ENCODE results near the gene B4GALT5.
A peak's percentile ranks its signal among the peaks of the same experiment; 100 is the strongest.

B4GALT5 gene

DNA sequence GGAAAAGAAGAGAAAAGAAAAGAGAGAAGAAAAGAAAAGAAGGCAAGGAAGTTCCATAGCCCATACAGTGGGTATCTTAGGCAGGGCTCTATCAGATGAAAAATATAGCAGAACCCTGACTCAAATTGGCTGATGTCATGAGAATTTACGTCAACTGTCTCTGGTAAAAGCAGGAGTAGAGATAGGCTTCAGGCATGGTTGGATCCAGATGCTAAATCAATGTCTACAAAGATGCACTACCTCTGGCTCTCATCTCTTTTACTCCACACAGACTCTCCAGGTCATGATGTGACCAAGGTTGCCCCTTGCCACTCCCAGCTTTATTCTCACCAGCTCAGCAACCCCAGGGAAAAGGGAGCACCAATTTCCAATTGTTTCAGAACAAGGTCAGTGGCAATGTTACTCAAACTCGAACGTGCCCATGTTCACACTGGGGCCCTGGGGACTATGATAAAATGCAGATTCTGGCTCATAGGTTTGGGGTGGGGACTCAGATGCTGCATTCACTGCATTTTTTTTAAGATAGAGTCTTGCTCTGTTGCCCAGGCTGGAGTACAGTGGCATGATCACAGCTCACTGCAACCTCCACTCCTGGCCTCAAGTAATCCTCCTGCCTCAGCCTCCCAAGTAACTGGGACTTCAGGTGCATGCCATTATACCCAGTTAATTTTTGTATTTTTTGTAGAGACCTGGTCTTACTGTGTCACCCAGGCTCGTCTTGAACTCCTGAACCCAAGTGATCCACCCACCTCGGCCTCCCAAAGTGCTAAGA, 112.3 kb downstream of the B4GALT5 start:
- in situ Hi-C loops (cut with MboI; ENCODE audit: low sequenced_read_pairs, unreplicated experiment), result no loop called here
- TF ChIP-seq, protein P1, sequence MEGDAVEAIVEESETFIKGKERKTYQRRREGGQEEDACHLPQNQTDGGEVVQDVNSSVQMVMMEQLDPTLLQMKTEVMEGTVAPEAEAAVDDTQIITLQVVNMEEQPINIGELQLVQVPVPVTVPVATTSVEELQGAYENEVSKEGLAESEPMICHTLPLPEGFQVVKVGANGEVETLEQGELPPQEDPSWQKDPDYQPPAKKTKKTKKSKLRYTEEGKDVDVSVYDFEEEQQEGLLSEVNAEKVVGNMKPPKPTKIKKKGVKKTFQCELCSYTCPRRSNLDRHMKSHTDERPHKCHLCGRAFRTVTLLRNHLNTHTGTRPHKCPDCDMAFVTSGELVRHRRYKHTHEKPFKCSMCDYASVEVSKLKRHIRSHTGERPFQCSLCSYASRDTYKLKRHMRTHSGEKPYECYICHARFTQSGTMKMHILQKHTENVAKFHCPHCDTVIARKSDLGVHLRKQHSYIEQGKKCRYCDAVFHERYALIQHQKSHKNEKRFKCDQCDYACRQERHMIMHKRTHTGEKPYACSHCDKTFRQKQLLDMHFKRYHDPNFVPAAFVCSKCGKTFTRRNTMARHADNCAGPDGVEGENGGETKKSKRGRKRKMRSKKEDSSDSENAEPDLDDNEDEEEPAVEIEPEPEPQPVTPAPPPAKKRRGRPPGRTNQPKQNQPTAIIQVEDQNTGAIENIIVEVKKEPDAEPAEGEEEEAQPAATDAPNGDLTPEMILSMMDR (IDR thresholded peaks at IDR 0.05; ENCODE audit: borderline replicate concordance, control extremely low read depth, extremely low read depth, insufficient read depth, missing control alignments), result no peak

DNA sequence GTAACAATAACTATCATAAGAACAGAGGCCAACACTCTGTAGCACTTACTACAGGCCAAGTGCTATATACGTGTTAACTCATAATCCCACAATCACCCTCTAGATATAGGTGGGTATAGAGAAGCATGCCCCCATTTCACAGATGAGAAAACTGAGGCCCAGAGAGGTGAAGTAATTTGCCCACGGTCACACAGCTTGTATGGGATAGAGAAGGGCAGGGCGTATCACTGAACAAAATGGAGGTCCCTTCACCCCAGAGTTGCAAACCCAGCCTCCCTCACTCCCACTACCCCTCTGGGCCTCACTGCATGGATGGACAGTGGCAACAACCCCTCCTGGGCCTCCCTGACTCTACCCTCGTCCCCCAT, 113.9 kb downstream of the B4GALT5 start:
- TF ChIP-seq, protein P1 (IDR thresholded peaks at IDR 0.05; ENCODE audit: borderline replicate concordance, control extremely low read depth, extremely low read depth, insufficient read depth, missing control alignments), result no peak
- no peak for DNase-seq (ENCODE audit: low spot score)
- in situ Hi-C loops (cut with MboI; ENCODE audit: low sequenced_read_pairs, unreplicated experiment), result no loop called here

More for the DNA sequence above, 112.3 kb downstream of the B4GALT5 start:
- no peak for DNase-seq (ENCODE audit: low spot score)

DNA sequence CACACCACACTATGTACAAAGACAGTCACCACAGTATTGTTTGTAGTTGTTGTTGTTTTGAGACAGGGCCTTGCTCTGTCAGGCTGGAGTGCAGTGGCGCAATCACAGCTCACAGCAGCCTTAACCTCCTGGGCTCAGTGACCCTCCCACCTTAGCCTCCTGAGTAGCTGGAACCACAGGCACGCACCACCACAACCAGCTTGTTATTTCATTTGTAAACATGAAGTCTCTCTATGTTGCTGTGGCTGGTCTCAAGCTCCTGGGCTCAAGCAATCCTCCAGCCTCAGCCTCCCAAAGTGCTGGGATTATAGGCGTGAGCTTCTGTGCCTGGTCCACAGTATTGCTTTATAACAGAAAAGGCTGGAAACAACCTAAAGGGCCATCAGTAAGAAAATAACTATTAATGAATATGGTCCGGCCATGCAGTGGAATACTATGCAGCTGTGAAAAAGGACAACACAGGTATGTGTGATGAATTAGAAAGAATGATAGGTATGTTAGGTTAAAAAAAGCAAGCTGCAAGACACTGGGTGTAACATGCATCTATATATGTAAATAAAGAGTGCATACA, 115.8 kb downstream of the B4GALT5 start:
- in situ Hi-C loops (cut with MboI; ENCODE audit: low sequenced_read_pairs, unreplicated experiment), result no loop called here
- no peak for DNase-seq (ENCODE audit: low spot score)

DNA sequence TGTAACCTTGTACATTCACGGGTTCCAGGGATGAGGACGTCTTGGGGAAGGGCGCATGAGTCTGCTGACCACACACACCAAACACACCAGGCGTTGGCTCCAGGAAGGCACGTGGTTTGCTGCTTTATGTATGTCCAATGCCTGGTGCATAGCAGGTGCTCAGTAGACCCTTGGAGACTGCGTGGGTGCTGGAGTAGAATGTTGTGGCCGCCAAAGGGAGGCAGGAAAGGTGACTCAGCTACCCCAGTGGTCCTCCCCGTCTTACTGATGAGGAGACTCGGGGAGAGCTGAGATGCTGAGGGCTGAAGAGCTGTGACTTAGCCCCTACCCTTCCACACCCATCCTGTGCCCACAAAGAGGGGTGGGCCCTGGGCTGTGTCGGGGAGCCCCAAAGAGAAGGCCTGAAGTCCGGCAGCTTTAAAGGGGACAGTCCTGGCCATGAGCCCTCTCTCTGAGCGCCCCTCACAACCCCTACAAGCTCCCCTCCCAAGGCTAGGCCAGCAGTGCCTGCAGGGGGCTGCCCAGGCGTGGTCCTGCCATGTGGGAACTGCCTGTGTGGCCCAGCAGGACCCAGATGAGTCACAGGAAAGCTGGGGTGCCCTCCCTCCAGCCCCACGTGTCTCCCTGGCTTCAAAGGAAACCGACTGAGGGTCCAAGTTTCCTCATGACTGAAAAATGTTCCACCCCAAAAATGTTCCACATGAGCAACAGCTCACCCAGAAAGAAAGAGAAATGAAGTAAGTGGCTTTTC, 117.7 kb downstream of the B4GALT5 start:
- TF ChIP-seq, protein P1 (IDR thresholded peaks at IDR 0.05; ENCODE audit: borderline replicate concordance, control extremely low read depth, extremely low read depth, insufficient read depth, missing control alignments), result no peak
- peak; percentile 46 for DNase-seq (ENCODE audit: low spot score)
- in situ Hi-C loops (cut with MboI; ENCODE audit: low sequenced_read_pairs, unreplicated experiment), result no loop called here

More for the DNA sequence above, 115.8 kb downstream of the B4GALT5 start:
- TF ChIP-seq, protein P1 (IDR thresholded peaks at IDR 0.05; ENCODE audit: borderline replicate concordance, control extremely low read depth, extremely low read depth, insufficient read depth, missing control alignments), result no peak

DNA sequence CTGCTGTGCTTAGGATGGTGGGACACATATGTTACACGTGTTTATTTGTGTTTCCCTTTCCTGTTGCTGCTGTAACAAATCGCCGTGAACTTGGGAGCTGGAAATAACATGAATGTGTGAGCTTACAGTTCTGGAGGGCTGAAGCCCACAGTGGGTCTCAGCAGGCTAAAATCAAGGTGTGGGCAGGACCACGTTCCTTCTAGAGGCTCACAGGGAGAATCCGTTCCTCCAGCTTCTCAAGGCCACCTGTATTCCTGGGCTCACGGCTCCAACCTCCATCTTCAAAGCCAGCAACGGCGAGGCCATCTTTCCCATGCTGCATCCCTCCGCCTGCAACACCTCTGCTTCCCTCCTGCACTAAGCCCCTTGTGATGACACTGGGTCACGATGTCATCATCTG, 118.3 kb downstream of the B4GALT5 start:
- no peak for DNase-seq (ENCODE audit: low spot score)
- TF ChIP-seq, protein P1 (IDR thresholded peaks at IDR 0.05; ENCODE audit: borderline replicate concordance, control extremely low read depth, extremely low read depth, insufficient read depth, missing control alignments), result no peak
- in situ Hi-C loops (cut with MboI; ENCODE audit: low sequenced_read_pairs, unreplicated experiment), result no loop called here

DNA sequence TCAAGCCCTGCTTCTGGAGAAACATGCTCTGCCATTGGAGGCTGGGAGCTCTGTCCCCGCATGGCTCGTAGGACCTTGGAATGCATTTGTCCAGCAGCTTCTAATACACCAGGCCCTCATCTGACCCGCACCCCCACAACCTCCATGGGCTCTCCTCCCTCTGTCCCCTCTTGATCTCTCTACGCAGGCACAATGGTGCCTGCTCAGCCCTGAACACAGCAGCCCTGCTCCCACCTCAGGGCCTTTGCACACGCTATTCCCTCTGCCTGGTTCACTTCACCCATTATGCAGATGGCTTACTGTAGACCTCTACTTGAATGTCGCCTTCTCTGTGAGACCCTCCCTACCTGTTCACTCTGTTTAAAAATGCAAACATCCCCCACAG, 118.8 kb downstream of the B4GALT5 start:
- no peak for DNase-seq (ENCODE audit: low spot score)
- in situ Hi-C loops (cut with MboI; ENCODE audit: low sequenced_read_pairs, unreplicated experiment), result no loop called here
- TF ChIP-seq, protein P1 (IDR thresholded peaks at IDR 0.05; ENCODE audit: borderline replicate concordance, control extremely low read depth, extremely low read depth, insufficient read depth, missing control alignments), result no peak
